Prostate gland (tissue), 2 donors: ENCODE results near the gene ARPP21. TPM values are rescaled to one million over a fixed set of nuclear protein-coding genes. Genes with fewer than 3 reads are reported as not detected.

ENCODE experiments used
- DNase-seq: peaks from one replicate; pipeline ENCODE4 v3.0.0-alpha.2; 2019; ENCODE audit warnings: low spot score
- H3K27ac ChIP-seq, 2 donors: fragments of 200-600 bp; sonication (generic); 2 replicates each; pipeline ENCODE4 v1.5.1; 2017 to 2019
- H3K27me3 ChIP-seq: fragments of 200-600 bp; sonication (generic); replicated peaks from 2 replicates; pipeline ENCODE4 v1.5.1; 2019; ENCODE audit not compliant: insufficient read depth
- H3K36me3 ChIP-seq, 2 donors: fragments of 200-600 bp; sonication (generic); 1 replicate in 1 of 2; 2 replicates in 1 of 2; pipeline versions ENCODE4 v1.5.1 to v1.8.1; 2017 to 2019
- H3K4me1 ChIP-seq: fragments of 200-600 bp; sonication (generic); replicated peaks from 2 replicates; pipeline ENCODE4 v1.5.1; 2019
- H3K4me3 ChIP-seq, 2 donors: fragments of 200-600 bp; sonication (generic); 2 replicates each; pipeline ENCODE4 v1.5.1; 2017 to 2019
- H3K9me3 ChIP-seq: fragments of 200-600 bp; sonication (generic); 2 replicates; pipeline ENCODE4 v1.5.1; 2017
- POLR2A ChIP-seq: fragments of 450-650 bp; IDR thresholded peaks from one replicate; pipeline ENCODE4 v1.6.1; 2016; ENCODE audit warnings: antibody characterized with exemption, mild to moderate bottlenecking
- POLR2AphosphoS5 ChIP-seq: sonication (generic); formaldehyde crosslinking; IDR thresholded peaks from one replicate; pipeline ENCODE4 v1.6.1; 2017; ENCODE audit warnings: antibody characterized with exemption
- WGBS: methylation state at CpG from one replicate; pipeline ENCODE4 v1.1.5; 2018; 5-methylcytosine and 5-hydroxymethylcytosine counted together
- intact Hi-C: fragments of 100-400 bp; cut with DNase I; formaldehyde crosslinking; loops from one replicate; pipeline ENCODE4 v1.14.2; 2022
- total RNA-seq, 2 donors: library from RNA; depleted of rRNA; stranded (reverse); fragments of >200 nt; gene quantifications; one replicate each; pipeline ENCODE4 v1.1.0, GENCODE V29; 2016
- TF ChIP-seq, protein P1 (sequence below), 4 experiments: fragments of 200-600 bp in 2 of 4; fragments of 450-650 bp in 2 of 4; sonication (generic) in 2 of 4; IDR thresholded peaks; 1 replicate in 3 of 4; 2 replicates in 1 of 4; pipeline ENCODE4 v1.5.1; 2016 to 2019; ENCODE audit warnings: antibody characterized with exemption in 4 of 4, mild to moderate bottlenecking in 2 of 4, moderate library complexity in 2 of 4

The ARPP21 gene
- total RNA-seq, 2 donors from 2014 or later: 8.1 TPM; not detected in 1

DNA sequence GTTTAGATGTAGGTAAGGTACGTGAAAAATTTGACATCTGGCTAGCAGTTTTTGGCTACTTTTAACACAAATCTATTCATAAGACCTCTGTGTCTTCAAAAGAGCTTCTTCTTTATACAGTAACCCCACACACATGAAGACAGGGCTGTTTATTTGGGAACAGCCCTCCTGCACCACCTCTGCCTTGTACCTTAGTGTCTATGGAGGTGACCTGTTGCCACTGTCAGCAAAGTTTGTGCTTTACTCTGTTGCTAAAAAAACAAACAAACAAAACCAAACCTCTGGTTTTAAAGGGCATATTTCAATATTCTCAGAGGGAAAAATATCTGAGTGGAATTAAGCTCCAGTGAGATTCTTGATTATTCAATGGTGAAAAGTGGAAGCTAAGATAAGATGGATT is 122.0 kb downstream of the ARPP21 start:
- no peaks in the 10 kb centered on the region for H3K27me3 ChIP-seq
- no peak for DNase-seq
- TF ChIP-seq, protein P1, sequence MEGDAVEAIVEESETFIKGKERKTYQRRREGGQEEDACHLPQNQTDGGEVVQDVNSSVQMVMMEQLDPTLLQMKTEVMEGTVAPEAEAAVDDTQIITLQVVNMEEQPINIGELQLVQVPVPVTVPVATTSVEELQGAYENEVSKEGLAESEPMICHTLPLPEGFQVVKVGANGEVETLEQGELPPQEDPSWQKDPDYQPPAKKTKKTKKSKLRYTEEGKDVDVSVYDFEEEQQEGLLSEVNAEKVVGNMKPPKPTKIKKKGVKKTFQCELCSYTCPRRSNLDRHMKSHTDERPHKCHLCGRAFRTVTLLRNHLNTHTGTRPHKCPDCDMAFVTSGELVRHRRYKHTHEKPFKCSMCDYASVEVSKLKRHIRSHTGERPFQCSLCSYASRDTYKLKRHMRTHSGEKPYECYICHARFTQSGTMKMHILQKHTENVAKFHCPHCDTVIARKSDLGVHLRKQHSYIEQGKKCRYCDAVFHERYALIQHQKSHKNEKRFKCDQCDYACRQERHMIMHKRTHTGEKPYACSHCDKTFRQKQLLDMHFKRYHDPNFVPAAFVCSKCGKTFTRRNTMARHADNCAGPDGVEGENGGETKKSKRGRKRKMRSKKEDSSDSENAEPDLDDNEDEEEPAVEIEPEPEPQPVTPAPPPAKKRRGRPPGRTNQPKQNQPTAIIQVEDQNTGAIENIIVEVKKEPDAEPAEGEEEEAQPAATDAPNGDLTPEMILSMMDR (IDR thresholded peaks at IDR 0.05): no peak
- H3K4me1 ChIP-seq: no peaks in the 10 kb centered on the region
- no peak overlapping the region for H3K27ac ChIP-seq
- H3K9me3 ChIP-seq: no peaks in the 10 kb centered on the region
- 37% methylated on average over 1 of the region's 1 CpG for WGBS
- intact Hi-C loops: no loop called here
- no peaks in the 10 kb centered on the region for H3K36me3 ChIP-seq
- no peak overlapping the region for H3K4me3 ChIP-seq

DNA sequence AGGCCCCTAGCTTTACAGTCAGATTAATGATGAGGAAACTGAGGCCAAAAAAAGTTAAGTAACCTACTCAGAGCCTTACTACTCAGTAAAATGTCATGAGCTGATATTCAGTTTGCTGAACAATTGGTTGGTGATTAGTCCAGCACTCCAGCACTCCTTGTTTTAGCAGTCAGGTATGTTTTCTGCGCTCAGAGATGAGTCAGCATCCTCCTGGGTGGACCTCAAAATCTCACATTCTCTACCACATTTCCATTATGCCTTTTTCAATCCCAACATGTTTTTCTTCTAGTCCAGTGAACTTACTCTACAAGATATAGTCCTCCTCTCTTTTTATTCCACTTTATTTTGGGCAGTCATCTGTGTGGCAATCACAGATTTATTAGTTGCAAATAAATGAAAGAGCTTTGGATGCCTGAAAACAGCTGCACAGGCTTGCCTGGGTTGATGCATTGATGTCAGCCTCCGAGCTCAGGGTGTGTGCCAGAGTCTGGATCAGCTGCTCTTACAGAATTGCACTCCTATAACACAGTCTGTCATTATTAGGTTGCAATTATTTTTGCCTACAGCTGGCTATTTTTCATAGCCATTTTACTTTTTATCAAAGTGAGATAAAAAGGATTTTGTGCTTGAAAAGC is 133.2 kb downstream of the ARPP21 start:
- DNase-seq: no peak
- TF ChIP-seq, protein P1 (IDR thresholded peaks at IDR 0.05): no peak
- TF ChIP-seq POLR2A (no peak), POLR2AphosphoS5 (no peak)
- intact Hi-C loops: no loop called here
- H3K27me3 ChIP-seq: no peaks in the 10 kb centered on the region
- no peaks in the 10 kb centered on the region for H3K9me3 ChIP-seq
- no peaks in the 10 kb centered on the region for H3K36me3 ChIP-seq
- H3K27ac ChIP-seq: no peak overlapping the region
- H3K4me3 ChIP-seq: no peak overlapping the region
- 57% methylated on average over 2 of the region's 2 CpGs for WGBS
- no peaks in the 10 kb centered on the region for H3K4me1 ChIP-seq

DNA sequence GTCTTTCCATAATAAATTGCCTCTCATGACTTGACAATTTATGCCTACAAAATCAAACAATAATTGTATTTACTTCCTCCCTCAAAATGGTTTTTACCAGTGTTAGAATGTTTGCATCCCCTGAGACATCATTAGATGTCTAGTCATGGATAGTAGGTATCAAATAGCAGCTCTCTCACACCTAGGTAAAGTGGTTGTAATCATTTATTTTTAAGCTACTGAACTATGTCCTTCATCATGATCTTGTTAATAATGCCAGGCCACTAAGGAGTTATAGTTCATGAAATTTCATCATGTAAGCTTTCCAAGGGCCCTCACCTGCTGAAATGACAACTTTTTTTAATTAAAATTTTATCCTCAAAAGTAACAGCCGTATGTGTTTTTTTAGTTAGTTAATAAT is 134.1 kb downstream of the ARPP21 start:
- WGBS: 82% methylated on average over 1 of the region's 1 CpG
- TF ChIP-seq POLR2AphosphoS5 (no peak), POLR2A (no peak)
- TF ChIP-seq, protein P1 (IDR thresholded peaks at IDR 0.05): no peak

DNA sequence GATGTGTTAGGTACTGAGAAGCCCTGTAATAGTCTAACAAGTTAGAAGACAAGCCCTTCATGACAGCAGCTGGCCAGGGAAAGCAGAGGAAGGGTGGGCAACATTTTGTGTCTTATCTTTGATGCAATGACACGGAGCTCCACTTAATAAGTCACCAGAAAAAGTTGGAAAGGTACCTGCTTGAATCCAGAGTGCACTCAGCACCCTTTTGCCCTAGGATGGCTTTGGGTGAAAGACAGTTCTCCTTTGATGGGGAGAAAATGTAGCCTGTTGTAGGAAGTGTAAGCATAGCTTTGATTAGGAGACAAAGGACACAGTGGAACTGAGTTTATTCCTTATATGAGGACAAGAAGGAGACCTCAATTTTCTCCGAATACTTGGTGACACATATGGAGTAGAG is 137.0 kb downstream of the ARPP21 start:
- WGBS: 74% methylated on average over 2 of the region's 2 CpGs
- intact Hi-C loops: no loop called here
- TF ChIP-seq POLR2AphosphoS5 (no peak), POLR2A (no peak)
- TF ChIP-seq, protein P1 (IDR thresholded peaks at IDR 0.05): no peak
- DNase-seq: no peak
- no peaks in the 10 kb centered on the region for H3K4me1 ChIP-seq
- no peaks in the 10 kb centered on the region for H3K9me3 ChIP-seq
- H3K27me3 ChIP-seq: no peaks in the 10 kb centered on the region
- no peak overlapping the region for H3K4me3 ChIP-seq
- H3K36me3 ChIP-seq: no peaks in the 10 kb centered on the region
- H3K27ac ChIP-seq: no peak overlapping the region

More for the DNA sequence above, 134.1 kb downstream of the ARPP21 start:
- no peak overlapping the region for H3K27ac ChIP-seq
- intact Hi-C loops: no loop called here
- no peaks in the 10 kb centered on the region for H3K9me3 ChIP-seq
- H3K36me3 ChIP-seq: no peaks in the 10 kb centered on the region
- no peaks in the 10 kb centered on the region for H3K27me3 ChIP-seq
- H3K4me3 ChIP-seq: no peak overlapping the region
- no peak for DNase-seq
- H3K4me1 ChIP-seq: no peaks in the 10 kb centered on the region

DNA sequence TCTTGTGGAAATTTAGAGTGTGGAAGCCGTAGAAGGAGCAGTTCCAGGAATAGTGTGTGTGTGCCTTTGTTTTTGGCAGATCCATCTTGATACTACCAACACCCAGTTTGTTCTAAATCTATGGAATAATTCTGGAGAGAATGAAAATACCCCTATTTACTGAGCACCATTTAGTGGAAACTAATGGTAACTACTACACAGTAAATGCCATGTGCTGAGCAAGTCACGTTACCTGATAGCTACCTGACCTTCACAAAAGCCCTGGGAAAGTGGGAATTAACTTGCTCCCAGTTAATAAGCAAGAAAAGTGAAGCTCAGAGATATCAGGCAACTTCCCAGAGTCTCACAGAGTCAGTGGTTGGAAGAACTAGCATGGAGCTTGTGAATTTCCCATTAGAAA is 137.7 kb downstream of the ARPP21 start:
- H3K4me3 ChIP-seq: no peak overlapping the region
- intact Hi-C loops: no loop called here
- H3K4me1 ChIP-seq: no peaks in the 10 kb centered on the region
- no peaks in the 10 kb centered on the region for H3K27me3 ChIP-seq
- no peak for DNase-seq
- no peaks in the 10 kb centered on the region for H3K36me3 ChIP-seq
- WGBS: 89% methylated on average over 2 of the region's 2 CpGs
- no peak overlapping the region for H3K27ac ChIP-seq
- TF ChIP-seq POLR2A (no peak), POLR2AphosphoS5 (no peak)
- TF ChIP-seq, protein P1 (IDR thresholded peaks at IDR 0.05): no peak
- no peaks in the 10 kb centered on the region for H3K9me3 ChIP-seq
